Erythroblast (primary cell): Measurements from ENCODE around the gene TCF4.

Experiments used
- GATA1 ChIP-seq: IDR thresholded peaks from 2 replicates; pipeline ENCODE4 v1.6.1; 2011; ENCODE audit warnings: low read depth, mild to moderate bottlenecking, control low read depth, low read length, moderate library complexity
- POLR2A ChIP-seq: IDR thresholded peaks from 2 replicates; pipeline ENCODE4 v1.6.1; 2011; ENCODE audit warnings: mild to moderate bottlenecking, low read length

GRCh38 chr18:55455938-55456337 is 132.1 kb downstream of the TCF4 start:
- no peak for TF ChIP-seq POLR2A
- TF ChIP-seq GATA1: no peak
